Measurements from ENCODE around the gene MYL12A. TPM values are rescaled to one million over a fixed set of nuclear protein-coding genes. Genes with fewer than 3 reads are reported as not detected.

The MYL12A gene
- total and polyA plus RNA-seq, 2 experiments from 2014 or later = 789 to 1,649 TPM

- Histone ChIP-seq H3K27ac (no peak overlapping the region), H3K9me3 (ENCODE audit: low read depth) (no peaks in the 10 kb centered on the region), H3K4me3 (no peak overlapping the region), H2AFZ (no peak overlapping the region), H3K4me2 (ENCODE audit: unreplicated experiment) (no peak overlapping the region), H3K36me3 (ENCODE audit: low read depth) (no peaks in the 10 kb centered on the region), H3K27me3 (replicated peaks; ENCODE audit: insufficient read depth) (no peaks in the 10 kb centered on the region), H3K4me1 (ENCODE audit: insufficient read depth) (no peaks in the 10 kb centered on the region), H4K20me1 (ENCODE audit: insufficient read depth) (no peaks in the 10 kb centered on the region), H3K9me2 (ENCODE audit: insufficient read depth) (no peaks in the 10 kb centered on the region), H3K9ac (no peak overlapping the region), H3F3A (ENCODE audit: insufficient read depth) (no peaks in the 10 kb centered on the region), H3K79me2 (ENCODE audit: insufficient read depth) (no peaks in the 10 kb centered on the region)
- 58 to 59% methylated on average over 6 of the region's 6 CpGs for WGBS, 2 experiments (ENCODE audit: low coverage in 1 of 2, low lambda C conversion rate in 2 of 2, missing lambda C conversion rate in 2 of 2)
- TF ChIP-seq EZH2phosphoT487 (IDR thresholded peaks at IDR 0.05; ENCODE audit: insufficient read depth, low read depth) (no peak), EZH2 (IDR thresholded peaks at IDR 0.05; ENCODE audit: insufficient read depth, poor library complexity, severe bottlenecking) (no peak)
- in situ Hi-C loops (cut with MboI) = no loop called here
- DNase-seq = no peak
These were observed 34.1 kb upstream of the MYL12A start for GRCh38 chr18:3213300-3214059.

- Histone ChIP-seq H4K20me1 (ENCODE audit: insufficient read depth) (no peaks in the 10 kb centered on the region), H3K4me1 (ENCODE audit: insufficient read depth) (no peaks in the 10 kb centered on the region), H3K27me3 (replicated peaks; ENCODE audit: insufficient read depth) (no peaks in the 10 kb centered on the region), H3K4me3 (no peak overlapping the region), H3K36me3 (ENCODE audit: low read depth) (no peaks in the 10 kb centered on the region), H3K4me2 (ENCODE audit: unreplicated experiment) (no peak overlapping the region), H2AFZ (no peak overlapping the region), H3K9me2 (ENCODE audit: insufficient read depth) (no peaks in the 10 kb centered on the region), H3F3A (ENCODE audit: insufficient read depth) (no peaks in the 10 kb centered on the region), H3K9me3 (ENCODE audit: low read depth) (no peaks in the 10 kb centered on the region), H3K27ac (no peak overlapping the region), H3K79me2 (ENCODE audit: insufficient read depth) (no peaks in the 10 kb centered on the region), H3K9ac (no peak overlapping the region)
- 93 to 94% methylated on average over 18 to 36 of the region's 36 CpGs for WGBS, 2 experiments (ENCODE audit: low coverage in 1 of 2, low lambda C conversion rate in 2 of 2, missing lambda C conversion rate in 2 of 2)
- DNase-seq = no peak
- in situ Hi-C loops (cut with MboI) = no loop called here
- TF ChIP-seq EZH2phosphoT487 (IDR thresholded peaks at IDR 0.05; ENCODE audit: insufficient read depth, low read depth) (no peak), EZH2 (IDR thresholded peaks at IDR 0.05; ENCODE audit: insufficient read depth, poor library complexity, severe bottlenecking) (no peak)
These were observed 32.6 kb upstream of the MYL12A start for GRCh38 chr18:3214855-3215637.

GRCh38 chr18:3216987-3217386, 30.6 kb upstream of the MYL12A start:
- no peak for TF ChIP-seq EZH2phosphoT487 (IDR thresholded peaks at IDR 0.05; ENCODE audit: insufficient read depth, low read depth)
- no peak for TF ChIP-seq EZH2 (IDR thresholded peaks at IDR 0.05; ENCODE audit: insufficient read depth, poor library complexity, severe bottlenecking)
- Histone ChIP-seq H3K36me3 (ENCODE audit: low read depth) (no peaks in the 10 kb centered on the region), H3K27ac (no peak overlapping the region), H3K9ac (no peak overlapping the region), H4K20me1 (ENCODE audit: insufficient read depth) (no peaks in the 10 kb centered on the region), H3K4me3 (no peak overlapping the region), H3K79me2 (ENCODE audit: insufficient read depth) (no peaks in the 10 kb centered on the region), H3F3A (ENCODE audit: insufficient read depth) (no peaks in the 10 kb centered on the region), H2AFZ (no peak overlapping the region), H3K4me1 (ENCODE audit: insufficient read depth) (no peaks in the 10 kb centered on the region), H3K4me2 (ENCODE audit: unreplicated experiment) (no peak overlapping the region), H3K27me3 (replicated peaks; ENCODE audit: insufficient read depth) (no peaks in the 10 kb centered on the region), H3K9me3 (ENCODE audit: low read depth) (no peaks in the 10 kb centered on the region), H3K9me2 (ENCODE audit: insufficient read depth) (no peaks in the 10 kb centered on the region)
- in situ Hi-C loops (cut with MboI) = no loop called here
- 71 to 72% methylated on average over 5 of the region's 5 CpGs for WGBS, 2 experiments (ENCODE audit: low coverage in 1 of 2, low lambda C conversion rate in 2 of 2, missing lambda C conversion rate in 2 of 2)
- DNase-seq = no peak

- H3F3A ChIP-seq (ENCODE audit: insufficient read depth) = no peaks in the 10 kb centered on the region
- no peak for TF ChIP-seq EZH2 (IDR thresholded peaks at IDR 0.05; ENCODE audit: insufficient read depth, poor library complexity, severe bottlenecking)
- no peak for TF ChIP-seq EZH2phosphoT487 (IDR thresholded peaks at IDR 0.05; ENCODE audit: insufficient read depth, low read depth)
- H3K4me1 ChIP-seq (ENCODE audit: insufficient read depth) = no peaks in the 10 kb centered on the region
- no peak overlapping the region for H3K9ac ChIP-seq
- no peak overlapping the region for H3K4me2 ChIP-seq (ENCODE audit: unreplicated experiment)
- H3K27me3 ChIP-seq (replicated peaks; ENCODE audit: insufficient read depth) = no peaks in the 10 kb centered on the region
- H3K79me2 ChIP-seq (ENCODE audit: insufficient read depth) = no peaks in the 10 kb centered on the region
- no peak overlapping the region for H3K4me3 ChIP-seq
- H3K9me3 ChIP-seq (ENCODE audit: low read depth) = no peaks in the 10 kb centered on the region
- 36 to 51% methylated on average over 3 of the region's 3 CpGs for WGBS, 2 experiments (ENCODE audit: low coverage in 1 of 2, low lambda C conversion rate in 2 of 2, missing lambda C conversion rate in 2 of 2)
- H3K27ac ChIP-seq = no peak overlapping the region
- H3K36me3 ChIP-seq (ENCODE audit: low read depth) = no peaks in the 10 kb centered on the region
- H3K9me2 ChIP-seq (ENCODE audit: insufficient read depth) = no peaks in the 10 kb centered on the region
- H4K20me1 ChIP-seq (ENCODE audit: insufficient read depth) = no peaks in the 10 kb centered on the region
- H2AFZ ChIP-seq = peak overlapping the region; percentile 63
- peak; percentile 15 for DNase-seq
- in situ Hi-C loops (cut with MboI) = no loop called here
These were observed 29.5 kb upstream of the MYL12A start for GRCh38 chr18:3217948-3218647.

Data from GM23248 (cell line).